Measurements from ENCODE around the gene SLC25A26. TPM values are rescaled to one million over a fixed set of nuclear protein-coding genes. Genes with fewer than 3 reads are reported as not detected.
"Not testable (repeated sequence)": the region's sequence is repeated elsewhere in the genome, so short reads cannot be mapped to it uniquely, and the experiment has no call there.

SLC25A26 gene
- polyA plus RNA-seq, 1 experiment = 16.4 TPM

DNA sequence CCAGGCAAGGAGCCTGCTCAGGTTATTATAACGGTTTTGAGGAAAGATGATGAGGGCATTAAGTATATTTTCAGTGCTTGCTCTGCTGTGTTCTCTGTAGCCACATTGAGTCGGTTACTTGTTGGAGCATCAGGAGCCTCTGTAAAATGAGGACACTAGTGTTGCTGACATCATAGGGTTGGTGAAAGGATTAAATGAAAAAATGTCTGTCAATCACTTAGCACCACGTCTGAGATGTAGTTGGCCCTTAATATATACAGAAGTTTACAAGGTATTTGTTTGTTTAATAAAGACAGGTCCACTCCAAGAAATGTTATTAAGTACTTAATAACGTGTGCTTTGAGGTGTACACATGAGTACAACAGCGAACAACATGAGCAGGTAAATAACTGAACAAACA, 735 bp upstream of the SLC25A26 start:
- TF ChIP-seq, protein P1, sequence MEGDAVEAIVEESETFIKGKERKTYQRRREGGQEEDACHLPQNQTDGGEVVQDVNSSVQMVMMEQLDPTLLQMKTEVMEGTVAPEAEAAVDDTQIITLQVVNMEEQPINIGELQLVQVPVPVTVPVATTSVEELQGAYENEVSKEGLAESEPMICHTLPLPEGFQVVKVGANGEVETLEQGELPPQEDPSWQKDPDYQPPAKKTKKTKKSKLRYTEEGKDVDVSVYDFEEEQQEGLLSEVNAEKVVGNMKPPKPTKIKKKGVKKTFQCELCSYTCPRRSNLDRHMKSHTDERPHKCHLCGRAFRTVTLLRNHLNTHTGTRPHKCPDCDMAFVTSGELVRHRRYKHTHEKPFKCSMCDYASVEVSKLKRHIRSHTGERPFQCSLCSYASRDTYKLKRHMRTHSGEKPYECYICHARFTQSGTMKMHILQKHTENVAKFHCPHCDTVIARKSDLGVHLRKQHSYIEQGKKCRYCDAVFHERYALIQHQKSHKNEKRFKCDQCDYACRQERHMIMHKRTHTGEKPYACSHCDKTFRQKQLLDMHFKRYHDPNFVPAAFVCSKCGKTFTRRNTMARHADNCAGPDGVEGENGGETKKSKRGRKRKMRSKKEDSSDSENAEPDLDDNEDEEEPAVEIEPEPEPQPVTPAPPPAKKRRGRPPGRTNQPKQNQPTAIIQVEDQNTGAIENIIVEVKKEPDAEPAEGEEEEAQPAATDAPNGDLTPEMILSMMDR (IDR thresholded peaks at IDR 0.05; ENCODE audit: low read depth, low read length) = no peak
- Histone ChIP-seq H3K27ac (ENCODE audit: low read depth, low read length) (no peak overlapping the region), H3K4me3 (ENCODE audit: low read depth, low read length) (peak overlapping the region; percentile 91), H3K27me3 (ENCODE audit: control insufficient read depth, insufficient read depth, low read length) (peaks cover 7% of the 10 kb centered on the region), H3K9me3 (ENCODE audit: control insufficient read depth, insufficient read depth, low read length) (no peaks in the 10 kb centered on the region; the same call in 1 of the 2 replicates)
- no peak for DNase-seq (ENCODE audit: low read depth, low spot score)
- ChIA-PET POLR2A (no interaction called here), CTCF (no interaction called here)

DNA sequence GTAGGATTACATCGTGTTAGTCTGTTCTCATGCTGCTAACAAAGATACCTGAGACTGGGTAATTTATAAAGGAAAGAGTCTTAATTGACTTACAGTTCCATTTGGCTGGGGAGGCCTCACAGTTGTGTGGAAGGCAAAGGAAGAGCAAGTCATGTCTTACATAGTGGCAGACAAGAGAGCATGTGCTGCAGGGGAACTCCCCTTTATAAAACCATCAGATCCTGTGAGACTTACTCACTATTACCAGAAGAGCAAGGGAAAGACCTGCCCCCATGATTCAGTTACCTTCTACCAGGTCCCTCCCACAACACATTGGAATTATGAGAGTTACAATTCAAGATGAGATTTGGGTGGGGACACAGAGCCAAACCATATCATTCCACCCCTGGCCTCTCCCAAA, 3.4 kb downstream of the SLC25A26 start:
- CTCF ChIA-PET = interaction anchor here (0.6 to 1.2 kb wide), 2 partner anchors 312 to 785 kb away, joined by 3 to 6 read pairs; no protein-coding TSS in a partner anchor
- Histone ChIP-seq H3K27ac (ENCODE audit: low read depth, low read length) (no peak overlapping the region), H3K9me3 (ENCODE audit: control insufficient read depth, insufficient read depth, low read length) (no peaks in the 10 kb centered on the region; the same call in 1 of the 2 replicates), H3K4me3 (ENCODE audit: low read depth, low read length) (no peak overlapping the region), H3K27me3 (ENCODE audit: control insufficient read depth, insufficient read depth, low read length) (peaks cover 3% of the 10 kb centered on the region)
- no peak for DNase-seq (ENCODE audit: low read depth, low spot score)
- POLR2A ChIA-PET = no interaction called here
- TF ChIP-seq, protein P1 (IDR thresholded peaks at IDR 0.05; ENCODE audit: low read depth, low read length) = no peak

GRCh38 chr3:66226093-66226492, 5.3 kb downstream of the SLC25A26 start:
- H3K9me3 ChIP-seq (ENCODE audit: control insufficient read depth, insufficient read depth, low read length); CTCF ChIA-PET; POLR2A ChIA-PET: not testable (repeated sequence)

GRCh38 chr3:66227051-66227450, 6.2 kb downstream of the SLC25A26 start:
- ChIA-PET POLR2A (no interaction called here), CTCF (no interaction called here)
- TF ChIP-seq, protein P1 (IDR thresholded peaks at IDR 0.05; ENCODE audit: low read depth, low read length) = no peak
- Histone ChIP-seq H3K27me3 (ENCODE audit: control insufficient read depth, insufficient read depth, low read length) (no peaks in the 10 kb centered on the region), H3K27ac (ENCODE audit: low read depth, low read length) (no peak overlapping the region), H3K4me3 (ENCODE audit: low read depth, low read length) (no peak overlapping the region), H3K9me3 (ENCODE audit: control insufficient read depth, insufficient read depth, low read length) (no peaks in the 10 kb centered on the region)
- no peak for DNase-seq (ENCODE audit: low read depth, low spot score)

More at GRCh38 chr3:66226093-66226492, 5.3 kb downstream of the SLC25A26 start:
- H3K4me3 ChIP-seq (ENCODE audit: low read depth, low read length); H3K27me3 ChIP-seq (ENCODE audit: control insufficient read depth, insufficient read depth, low read length); H3K27ac ChIP-seq (ENCODE audit: low read depth, low read length); DNase-seq (ENCODE audit: low read depth, low spot score): not testable (repeated sequence)

DNA sequence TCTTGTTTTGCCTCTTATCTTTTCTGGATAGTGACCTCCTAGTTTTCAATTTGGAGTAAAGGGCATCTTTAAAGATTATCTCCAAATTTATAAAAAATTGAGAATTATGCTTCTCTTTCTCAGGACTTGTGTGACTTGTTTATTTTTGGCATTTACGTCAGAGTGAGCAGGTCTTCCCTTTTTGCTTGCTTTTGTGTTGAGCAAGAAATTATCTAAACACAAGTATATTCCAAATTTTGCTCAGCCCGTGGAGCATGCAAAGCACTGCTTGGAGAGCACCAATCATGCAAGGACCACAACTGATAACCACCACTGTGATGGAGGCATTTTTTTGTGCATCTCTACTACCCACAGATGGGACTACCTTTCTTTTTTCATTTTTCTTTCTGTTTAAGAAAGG, 7.1 kb downstream of the SLC25A26 start:
- DNase-seq (ENCODE audit: low read depth, low spot score) = no peak
- Histone ChIP-seq H3K27me3 (ENCODE audit: control insufficient read depth, insufficient read depth, low read length) (no peaks in the 10 kb centered on the region), H3K4me3 (ENCODE audit: low read depth, low read length) (no peak overlapping the region), H3K9me3 (ENCODE audit: control insufficient read depth, insufficient read depth, low read length) (no peaks in the 10 kb centered on the region), H3K27ac (ENCODE audit: low read depth, low read length) (no peak overlapping the region)
- TF ChIP-seq, protein P1 (IDR thresholded peaks at IDR 0.05; ENCODE audit: low read depth, low read length) = no peak
- ChIA-PET CTCF (interaction anchor here (0.5 kb wide), 1 partner anchor 444 kb away, joined by 4 read pairs; no protein-coding TSS in a partner anchor), POLR2A (no interaction called here)

DNA sequence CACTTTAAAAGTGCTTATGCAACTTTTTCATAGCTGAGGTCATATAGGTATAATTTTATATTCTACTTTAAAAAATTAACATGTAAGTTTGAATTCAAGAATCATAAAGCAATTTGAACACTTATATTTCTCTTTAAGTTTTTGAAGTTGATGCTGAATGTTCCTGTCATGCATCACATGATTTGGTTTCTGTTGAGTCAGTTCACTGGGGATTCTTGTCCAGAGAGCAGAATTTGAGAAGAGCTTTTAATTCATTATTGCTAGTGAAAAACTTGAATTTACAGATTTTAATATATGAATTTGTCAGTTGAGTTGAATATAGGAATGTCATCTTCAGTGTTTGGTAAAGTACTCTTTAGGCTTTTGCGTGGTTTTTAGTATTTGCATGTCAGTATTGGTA, 7.9 kb downstream of the SLC25A26 start:
- ChIA-PET CTCF (interaction anchor here (0.5 kb wide), 1 partner anchor 445 kb away, joined by 4 read pairs; no protein-coding TSS in a partner anchor), POLR2A (no interaction called here)
- TF ChIP-seq, protein P1 (IDR thresholded peaks at IDR 0.05; ENCODE audit: low read depth, low read length) = no peak
- Histone ChIP-seq H3K4me3 (ENCODE audit: low read depth, low read length) (no peak overlapping the region), H3K27ac (ENCODE audit: low read depth, low read length) (no peak overlapping the region), H3K27me3 (ENCODE audit: control insufficient read depth, insufficient read depth, low read length) (no peaks in the 10 kb centered on the region), H3K9me3 (ENCODE audit: control insufficient read depth, insufficient read depth, low read length) (no peaks in the 10 kb centered on the region)
- DNase-seq (ENCODE audit: low read depth, low spot score) = no peak
